Tibial nerve (tissue), 4 donors: ENCODE results near the gene SLC13A4. TPM values are rescaled to one million over a fixed set of nuclear protein-coding genes. Genes with fewer than 3 reads are reported as not detected.
"Not testable (repeated sequence)": the region's sequence is repeated elsewhere in the genome, so short reads cannot be mapped to it uniquely, and the experiment has no call there.

Experiments
- DNase-seq, 2 donors: peaks; one replicate each; pipeline ENCODE4 v3.0.0-alpha.2; 2019; ENCODE audit warnings: low spot score in 2 of 2
- H3K27ac ChIP-seq, 4 donors: fragments of 200-600 bp; sonication (generic) in 3 of 4; one replicate each; pipeline ENCODE4 v1.5.1; 2017 to 2019; ENCODE audit warnings: mild to moderate bottlenecking in 1 of 4
- H3K27me3 ChIP-seq, 2 donors: fragments of 200-600 bp; sonication (generic) in 1 of 2; one replicate each; pipeline versions ENCODE4 v1.5.1 to v1.6.0; 2017 to 2019
- H3K36me3 ChIP-seq, 3 donors: fragments of 200-600 bp; sonication (generic); one replicate each; pipeline ENCODE4 v1.5.1; 2018 to 2019
- H3K4me1 ChIP-seq, 4 donors: fragments of 200-600 bp; sonication (generic) in 3 of 4; one replicate each; pipeline ENCODE4 v1.5.1; 2017 to 2019
- H3K4me3 ChIP-seq, 4 donors: fragments of 200-600 bp; sonication (generic) in 3 of 4; one replicate each; pipeline ENCODE4 v1.5.1; 2017 to 2019; ENCODE audit warnings: mild to moderate bottlenecking in 1 of 4, moderate library complexity in 1 of 4
- H3K9me3 ChIP-seq, 4 donors: fragments of 200-600 bp; sonication (generic) in 3 of 4; one replicate each; pipeline ENCODE4 v1.5.1; 2017 to 2019
- EP300 ChIP-seq, 2 donors: sonication (generic); formaldehyde crosslinking; IDR thresholded peaks; one replicate each; pipeline ENCODE4 v1.6.1; 2017; ENCODE audit warnings: antibody characterized with exemption in 2 of 2, mild to moderate bottlenecking in 1 of 2
- POLR2A ChIP-seq, 2 donors: fragments of 450-650 bp; IDR thresholded peaks; one replicate each; pipeline ENCODE4 v1.6.1; 2017; ENCODE audit warnings: antibody characterized with exemption in 2 of 2, mild to moderate bottlenecking in 2 of 2, moderate library complexity in 2 of 2
- WGBS, 2 donors: methylation state at CpG; one replicate each; pipeline ENCODE4 v1.1.5; 2018; 5-methylcytosine and 5-hydroxymethylcytosine counted together
- total RNA-seq, 4 donors: library from RNA; depleted of rRNA; stranded (reverse); fragments of >200 nt; gene quantifications; one replicate each; pipeline ENCODE4 v1.1.0, GENCODE V29; 2016
- TF ChIP-seq, protein P1 (sequence below), 5 experiments: fragments of 200-600 bp in 3 of 5; fragments of 450-650 bp in 2 of 5; sonication (generic) in 3 of 5; IDR thresholded peaks; one replicate each; pipeline ENCODE4 v1.5.1; 2016 to 2019; ENCODE audit warnings: antibody characterized with exemption in 5 of 5, mild to moderate bottlenecking in 3 of 5, moderate library complexity in 2 of 5

Gene SLC13A4, protein sequence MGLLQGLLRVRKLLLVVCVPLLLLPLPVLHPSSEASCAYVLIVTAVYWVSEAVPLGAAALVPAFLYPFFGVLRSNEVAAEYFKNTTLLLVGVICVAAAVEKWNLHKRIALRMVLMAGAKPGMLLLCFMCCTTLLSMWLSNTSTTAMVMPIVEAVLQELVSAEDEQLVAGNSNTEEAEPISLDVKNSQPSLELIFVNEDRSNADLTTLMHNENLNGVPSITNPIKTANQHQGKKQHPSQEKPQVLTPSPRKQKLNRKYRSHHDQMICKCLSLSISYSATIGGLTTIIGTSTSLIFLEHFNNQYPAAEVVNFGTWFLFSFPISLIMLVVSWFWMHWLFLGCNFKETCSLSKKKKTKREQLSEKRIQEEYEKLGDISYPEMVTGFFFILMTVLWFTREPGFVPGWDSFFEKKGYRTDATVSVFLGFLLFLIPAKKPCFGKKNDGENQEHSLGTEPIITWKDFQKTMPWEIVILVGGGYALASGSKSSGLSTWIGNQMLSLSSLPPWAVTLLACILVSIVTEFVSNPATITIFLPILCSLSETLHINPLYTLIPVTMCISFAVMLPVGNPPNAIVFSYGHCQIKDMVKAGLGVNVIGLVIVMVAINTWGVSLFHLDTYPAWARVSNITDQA
- total RNA-seq, result not detected

DNA sequence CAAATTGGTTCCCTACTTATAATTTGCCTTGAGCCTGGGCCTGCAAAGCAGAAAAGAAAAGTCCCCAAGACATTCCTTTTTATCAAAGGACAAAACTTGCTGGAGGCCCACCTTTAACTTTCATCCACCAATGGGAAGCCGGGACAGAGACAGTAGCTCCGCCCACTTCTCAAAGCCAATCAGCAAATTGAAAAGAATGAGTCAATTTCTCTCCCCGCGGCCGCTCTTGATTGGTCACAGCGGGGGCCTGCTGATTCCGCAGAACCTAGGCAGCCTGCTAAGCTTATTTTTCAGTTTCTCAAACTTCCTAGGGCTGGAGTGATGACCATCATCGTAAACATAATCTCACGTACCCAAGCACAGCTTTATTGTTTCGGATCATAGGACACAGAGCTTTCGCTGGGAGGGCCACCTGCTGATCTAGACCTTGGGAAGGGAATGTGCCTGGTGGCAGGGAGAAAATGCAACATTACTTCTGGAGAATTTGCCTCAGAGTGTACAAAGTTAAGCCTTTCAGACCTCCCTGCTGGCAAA is at the start of gene SLC13A4:
Gene SLC13A4 (minus strand): TSS at position 51 of the 534 bp plus-strand sequence. CDS start 690 bp downstream, outside the sequence.
- no peak for DNase-seq
- no peaks in the 10 kb centered on the region for H3K9me3 ChIP-seq
- TF ChIP-seq POLR2A (IDR thresholded peaks at IDR 0.05) (no peak), EP300 (IDR thresholded peaks at IDR 0.05) (no peak)
- TF ChIP-seq, protein P1, sequence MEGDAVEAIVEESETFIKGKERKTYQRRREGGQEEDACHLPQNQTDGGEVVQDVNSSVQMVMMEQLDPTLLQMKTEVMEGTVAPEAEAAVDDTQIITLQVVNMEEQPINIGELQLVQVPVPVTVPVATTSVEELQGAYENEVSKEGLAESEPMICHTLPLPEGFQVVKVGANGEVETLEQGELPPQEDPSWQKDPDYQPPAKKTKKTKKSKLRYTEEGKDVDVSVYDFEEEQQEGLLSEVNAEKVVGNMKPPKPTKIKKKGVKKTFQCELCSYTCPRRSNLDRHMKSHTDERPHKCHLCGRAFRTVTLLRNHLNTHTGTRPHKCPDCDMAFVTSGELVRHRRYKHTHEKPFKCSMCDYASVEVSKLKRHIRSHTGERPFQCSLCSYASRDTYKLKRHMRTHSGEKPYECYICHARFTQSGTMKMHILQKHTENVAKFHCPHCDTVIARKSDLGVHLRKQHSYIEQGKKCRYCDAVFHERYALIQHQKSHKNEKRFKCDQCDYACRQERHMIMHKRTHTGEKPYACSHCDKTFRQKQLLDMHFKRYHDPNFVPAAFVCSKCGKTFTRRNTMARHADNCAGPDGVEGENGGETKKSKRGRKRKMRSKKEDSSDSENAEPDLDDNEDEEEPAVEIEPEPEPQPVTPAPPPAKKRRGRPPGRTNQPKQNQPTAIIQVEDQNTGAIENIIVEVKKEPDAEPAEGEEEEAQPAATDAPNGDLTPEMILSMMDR (IDR thresholded peaks at IDR 0.05), result no peak
- no peak within 1 kb of the TSS for H3K4me3 ChIP-seq
- no peaks in the 10 kb centered on the region for H3K36me3 ChIP-seq
- WGBS, 2 donors, result 84 to 86% methylated on average over 11 of the region's 11 CpGs
- no peak within 1 kb of the TSS for H3K27ac ChIP-seq
- H3K27me3 ChIP-seq, result no peaks in the 10 kb centered on the region
- H3K4me1 ChIP-seq, result peaks cover 0 to 6% (median 0%) of the 10 kb centered on the region in 4 donors

DNA sequence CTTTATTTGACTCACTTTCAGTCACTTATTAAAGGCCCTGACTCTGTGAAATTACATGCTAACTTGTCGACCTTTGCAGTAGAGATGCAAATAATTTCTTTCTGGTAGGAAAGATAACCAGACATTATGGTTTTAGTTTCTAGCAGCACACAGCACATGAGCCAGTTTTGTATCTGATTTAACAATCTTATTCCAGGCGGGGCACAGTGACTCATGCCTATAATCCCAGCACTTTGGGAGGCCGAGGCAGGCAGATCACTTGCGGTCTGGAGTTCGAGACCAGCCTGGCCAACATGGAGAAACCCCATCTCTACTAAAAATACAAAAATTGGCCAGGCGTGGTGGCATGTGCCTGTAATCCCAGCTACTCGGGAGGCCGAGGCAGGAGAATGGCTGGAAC is 47.9 kb upstream of the SLC13A4 start:
- WGBS, 2 donors, result 94 to 95% methylated on average over 8 of the region's 8 CpGs
- H3K4me1 ChIP-seq, H3K27ac ChIP-seq, H3K27me3 ChIP-seq, H3K4me3 ChIP-seq, H3K36me3 ChIP-seq, H3K9me3 ChIP-seq, DNase-seq: not testable (repeated sequence)

DNA sequence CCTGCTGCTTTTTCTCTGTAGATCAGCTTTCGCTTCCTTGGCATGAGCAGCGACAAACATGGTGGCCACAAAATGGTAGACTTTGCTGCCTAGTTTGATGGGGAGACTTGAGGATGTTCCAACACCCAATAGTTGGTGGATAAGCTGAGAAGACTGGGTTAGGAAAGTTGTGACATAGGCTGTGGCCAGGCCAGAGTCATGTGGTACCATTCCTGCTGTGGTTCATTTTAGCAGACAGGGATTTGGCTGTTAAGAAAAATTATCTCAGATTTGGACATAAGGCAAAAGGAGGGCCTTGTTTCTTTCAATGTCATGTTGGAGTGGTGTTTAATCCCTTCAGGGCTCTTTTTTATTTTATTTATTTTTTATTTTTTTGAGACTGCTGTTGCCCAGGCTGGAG is 47.2 kb upstream of the SLC13A4 start:
- TF ChIP-seq POLR2A (IDR thresholded peaks at IDR 0.05) (no peak), EP300 (IDR thresholded peaks at IDR 0.05) (no peak)
- TF ChIP-seq, protein P1 (IDR thresholded peaks at IDR 0.05), result no peak
- WGBS, 2 donors, result 96 to 98% methylated on average over 2 of the region's 2 CpGs
- Histone ChIP-seq H3K36me3 (no peaks in the 10 kb centered on the region), H3K27me3 (no peaks in the 10 kb centered on the region), H3K4me1 (no peaks in the 10 kb centered on the region), H3K27ac (no peak overlapping the region), H3K9me3 (peaks cover 0 to 10% (median 0%) of the 10 kb centered on the region in 4 donors), H3K4me3 (no peak overlapping the region)
- DNase-seq, result no peak

DNA sequence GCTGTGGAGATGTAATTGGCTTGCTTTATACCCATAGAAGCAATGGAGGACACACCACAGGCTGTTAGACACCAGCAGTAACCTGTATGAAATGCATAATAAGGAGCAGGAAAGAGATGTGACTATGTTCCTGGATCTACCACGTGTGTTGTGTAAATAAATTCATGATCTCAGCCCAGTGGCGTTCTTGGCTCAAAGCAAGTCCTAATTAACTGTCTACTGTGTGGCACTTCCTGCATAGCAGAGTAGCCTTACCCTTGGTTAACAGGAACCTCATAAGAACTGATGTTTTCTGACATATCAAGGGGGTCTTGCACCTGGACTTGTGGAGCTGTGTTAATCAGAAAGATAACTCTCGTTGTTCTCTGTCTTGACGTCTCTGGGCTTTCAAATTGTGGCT is 46.3 kb upstream of the SLC13A4 start:
- Histone ChIP-seq H3K36me3 (no peaks in the 10 kb centered on the region), H3K9me3 (peaks cover 0 to 10% (median 0%) of the 10 kb centered on the region in 4 donors), H3K4me1 (no peaks in the 10 kb centered on the region), H3K4me3 (no peak overlapping the region), H3K27me3 (no peaks in the 10 kb centered on the region), H3K27ac (no peak overlapping the region)
- TF ChIP-seq, protein P1 (IDR thresholded peaks at IDR 0.05), result no peak
- no peak for TF ChIP-seq POLR2A (IDR thresholded peaks at IDR 0.05)
- no peak for TF ChIP-seq EP300 (IDR thresholded peaks at IDR 0.05)
- WGBS, 2 donors, result 47 to 55% methylated on average over 4 of the region's 4 CpGs
- DNase-seq, result no peak

DNA sequence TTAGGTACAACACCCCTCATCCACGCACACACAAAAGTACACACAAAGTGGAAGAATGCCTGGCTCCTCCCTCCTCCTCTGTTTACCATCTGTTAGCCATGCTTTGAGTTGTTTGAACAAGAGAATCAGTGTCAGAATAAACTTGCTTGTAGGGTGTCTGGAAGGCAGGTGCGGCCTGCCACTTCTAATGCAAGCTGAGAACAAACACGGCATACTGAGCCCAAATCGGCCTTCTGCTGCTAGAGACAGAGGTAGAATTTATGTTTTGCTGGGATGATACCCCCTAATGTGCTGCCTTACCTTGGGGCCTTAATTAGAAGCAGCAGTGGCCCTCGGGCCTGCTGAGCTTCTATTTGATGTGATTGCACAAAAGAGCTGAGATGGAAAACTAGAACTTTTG is 45.5 kb upstream of the SLC13A4 start:
- TF ChIP-seq POLR2A (IDR thresholded peaks at IDR 0.05), result no peak
- no peak for TF ChIP-seq EP300 (IDR thresholded peaks at IDR 0.05)
- TF ChIP-seq, protein P1 (IDR thresholded peaks at IDR 0.05), result no peak
- Histone ChIP-seq H3K36me3 (no peaks in the 10 kb centered on the region), H3K4me3 (no peak overlapping the region), H3K9me3 (peaks cover 0 to 7% (median 0%) of the 10 kb centered on the region in 4 donors), H3K27me3 (no peaks in the 10 kb centered on the region), H3K4me1 (no peaks in the 10 kb centered on the region), H3K27ac (no peak overlapping the region)
- no peak for DNase-seq
- WGBS, 2 donors, result 47 to 51% methylated on average over 5 of the region's 5 CpGs
